ENCODE results near the gene PODXL.

Gene PODXL

GRCh38 chr7:131548371-131548770 lies 8.1 kb downstream of the PODXL start:
- Histone ChIP-seq H3K4me1 (peaks cover 0 to 4% (median 1%) of the 10 kb centered on the region in 4 donors), H3K36me3 (no peaks in the 10 kb centered on the region), H3K27me3 (no peaks in the 10 kb centered on the region), H3K27ac (no peak overlapping the region), H3K4me3 (no peak overlapping the region), H3K9me3 (no peaks in the 10 kb centered on the region)
- no peak for DNase-seq
- no peak for TF ChIP-seq CTCF (IDR thresholded peaks at IDR 0.05)
- intact Hi-C loops (cut with DNase I; ENCODE audit: low total_unique reads): no loop called here

GRCh38 chr7:131547589-131547988 lies 8.8 kb downstream of the PODXL start:
- no peak for DNase-seq
- Histone ChIP-seq H3K36me3 (no peaks in the 10 kb centered on the region), H3K4me1 (peaks cover 0 to 4% (median 1%) of the 10 kb centered on the region in 4 donors), H3K27ac (no peak overlapping the region), H3K27me3 (no peaks in the 10 kb centered on the region), H3K9me3 (no peaks in the 10 kb centered on the region), H3K4me3 (no peak overlapping the region)
- intact Hi-C loops (cut with DNase I; ENCODE audit: low total_unique reads): no loop called here
- no peak for TF ChIP-seq CTCF (IDR thresholded peaks at IDR 0.05)

- peak; percentile 24 to 29 for TF ChIP-seq CTCF (IDR thresholded peaks at IDR 0.05)
- Histone ChIP-seq H3K36me3 (no peaks in the 10 kb centered on the region), H3K4me3 (no peak overlapping the region), H3K27ac (no peak overlapping the region), H3K27me3 (no peaks in the 10 kb centered on the region), H3K9me3 (no peaks in the 10 kb centered on the region), H3K4me1 (peaks cover 0 to 4% (median 1%) of the 10 kb centered on the region in 4 donors)
- intact Hi-C loops (cut with DNase I; ENCODE audit: low total_unique reads): no loop called here
- DNase-seq: no peak
Measured at GRCh38 chr7:131546583-131547141, 9.8 kb downstream of the PODXL start.

GRCh38 chr7:131546126-131546525 lies 10.3 kb downstream of the PODXL start:
- Histone ChIP-seq H3K36me3 (no peaks in the 10 kb centered on the region), H3K4me1 (peaks cover 0 to 4% (median 1%) of the 10 kb centered on the region in 4 donors), H3K27me3 (no peaks in the 10 kb centered on the region), H3K9me3 (no peaks in the 10 kb centered on the region), H3K27ac (peak overlapping the region in 1 of 2 donors; percentile 1), H3K4me3 (no peak overlapping the region)
- intact Hi-C loops (cut with DNase I; ENCODE audit: low total_unique reads): no loop called here
- TF ChIP-seq CTCF (IDR thresholded peaks at IDR 0.05): no peak
- no peak for DNase-seq

- no peak overlapping the region for H3K27ac ChIP-seq
- H3K9me3 ChIP-seq: no peaks in the 10 kb centered on the region
- TF ChIP-seq CTCF (IDR thresholded peaks at IDR 0.05): no peak
- intact Hi-C loops (cut with DNase I; ENCODE audit: low total_unique reads): no loop called here
- H3K36me3 ChIP-seq: no peaks in the 10 kb centered on the region
- no peak for DNase-seq
- H3K27me3 ChIP-seq: no peaks in the 10 kb centered on the region
- peaks cover 0 to 10% (median 1%) of the 10 kb centered on the region in 4 donors for H3K4me1 ChIP-seq
- H3K4me3 ChIP-seq: no peak overlapping the region
Measured at GRCh38 chr7:131544449-131545301, 11.8 kb downstream of the PODXL start.

All from tibial artery (tissue), 4 donors.